Thyroid gland (tissue), 4 donors: ENCODE results near the gene TAPBP.

Experiments
- POLR2A ChIP-seq, 2 donors: fragments of 450-650 bp; IDR thresholded peaks; one replicate each; pipeline ENCODE4 v1.6.1; 2017; ENCODE audit warnings: antibody characterized with exemption in 2 of 2, mild to moderate bottlenecking in 2 of 2, moderate library complexity in 1 of 2
- TF ChIP-seq, protein P1 (sequence below), 6 experiments: fragments of 200-600 bp in 3 of 6; fragments of 450-650 bp in 3 of 6; sonication (generic) in 3 of 6; IDR thresholded peaks; one replicate each; pipeline ENCODE4 v1.5.1; 2016 to 2019; ENCODE audit warnings: antibody characterized with exemption in 6 of 6, mild to moderate bottlenecking in 2 of 6, inconsistent platforms in 1 of 6, moderate library complexity in 1 of 6

DNA sequence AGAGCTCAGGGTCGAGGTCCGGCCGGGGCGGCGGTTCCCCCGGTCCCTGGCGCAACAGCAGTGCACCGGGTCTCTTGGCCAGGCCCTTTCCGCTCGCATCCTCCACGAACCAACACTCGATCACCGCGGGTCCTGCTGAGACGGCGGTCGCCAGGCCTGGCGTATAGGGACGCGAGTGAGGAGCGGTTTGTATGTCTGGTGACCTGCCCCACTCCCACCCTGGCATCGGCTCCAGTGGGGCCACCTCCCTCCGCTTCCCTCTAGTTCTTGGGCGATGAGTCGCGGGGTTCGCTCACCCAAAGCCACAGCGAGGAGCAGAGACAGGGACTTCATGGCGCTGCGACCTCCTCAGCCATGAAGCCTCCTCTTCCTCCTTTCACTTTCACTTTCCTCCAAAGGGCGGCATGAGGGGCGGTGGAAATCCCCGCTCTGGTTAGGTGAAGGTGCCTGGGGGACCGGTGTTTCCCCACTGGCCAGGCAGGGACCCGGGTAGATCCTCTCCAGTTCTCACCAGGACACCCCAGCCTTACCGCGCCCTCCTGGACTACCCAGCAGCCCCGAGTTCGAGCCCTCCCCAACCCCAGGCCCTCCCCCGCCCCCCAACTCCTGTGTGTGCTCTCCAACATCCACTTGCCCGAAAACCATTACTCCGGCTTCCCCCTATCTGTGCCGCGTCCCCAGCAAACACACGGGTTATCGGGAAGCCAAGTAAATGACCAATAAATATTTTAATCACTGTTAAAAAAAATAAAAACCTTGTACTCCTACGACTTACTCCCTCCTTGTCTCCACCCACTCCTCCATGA is at the start of gene TAPBP:
- TF ChIP-seq, protein P1, sequence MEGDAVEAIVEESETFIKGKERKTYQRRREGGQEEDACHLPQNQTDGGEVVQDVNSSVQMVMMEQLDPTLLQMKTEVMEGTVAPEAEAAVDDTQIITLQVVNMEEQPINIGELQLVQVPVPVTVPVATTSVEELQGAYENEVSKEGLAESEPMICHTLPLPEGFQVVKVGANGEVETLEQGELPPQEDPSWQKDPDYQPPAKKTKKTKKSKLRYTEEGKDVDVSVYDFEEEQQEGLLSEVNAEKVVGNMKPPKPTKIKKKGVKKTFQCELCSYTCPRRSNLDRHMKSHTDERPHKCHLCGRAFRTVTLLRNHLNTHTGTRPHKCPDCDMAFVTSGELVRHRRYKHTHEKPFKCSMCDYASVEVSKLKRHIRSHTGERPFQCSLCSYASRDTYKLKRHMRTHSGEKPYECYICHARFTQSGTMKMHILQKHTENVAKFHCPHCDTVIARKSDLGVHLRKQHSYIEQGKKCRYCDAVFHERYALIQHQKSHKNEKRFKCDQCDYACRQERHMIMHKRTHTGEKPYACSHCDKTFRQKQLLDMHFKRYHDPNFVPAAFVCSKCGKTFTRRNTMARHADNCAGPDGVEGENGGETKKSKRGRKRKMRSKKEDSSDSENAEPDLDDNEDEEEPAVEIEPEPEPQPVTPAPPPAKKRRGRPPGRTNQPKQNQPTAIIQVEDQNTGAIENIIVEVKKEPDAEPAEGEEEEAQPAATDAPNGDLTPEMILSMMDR (IDR thresholded peaks at IDR 0.05): no peak
- TF ChIP-seq POLR2A (IDR thresholded peaks at IDR 0.05): peak; percentile 43 to 72
